ENCODE measurements around the gene PKD1L1.
A peak's percentile ranks its signal among the peaks of the same experiment; 100 is the strongest.

Gene PKD1L1

DNA sequence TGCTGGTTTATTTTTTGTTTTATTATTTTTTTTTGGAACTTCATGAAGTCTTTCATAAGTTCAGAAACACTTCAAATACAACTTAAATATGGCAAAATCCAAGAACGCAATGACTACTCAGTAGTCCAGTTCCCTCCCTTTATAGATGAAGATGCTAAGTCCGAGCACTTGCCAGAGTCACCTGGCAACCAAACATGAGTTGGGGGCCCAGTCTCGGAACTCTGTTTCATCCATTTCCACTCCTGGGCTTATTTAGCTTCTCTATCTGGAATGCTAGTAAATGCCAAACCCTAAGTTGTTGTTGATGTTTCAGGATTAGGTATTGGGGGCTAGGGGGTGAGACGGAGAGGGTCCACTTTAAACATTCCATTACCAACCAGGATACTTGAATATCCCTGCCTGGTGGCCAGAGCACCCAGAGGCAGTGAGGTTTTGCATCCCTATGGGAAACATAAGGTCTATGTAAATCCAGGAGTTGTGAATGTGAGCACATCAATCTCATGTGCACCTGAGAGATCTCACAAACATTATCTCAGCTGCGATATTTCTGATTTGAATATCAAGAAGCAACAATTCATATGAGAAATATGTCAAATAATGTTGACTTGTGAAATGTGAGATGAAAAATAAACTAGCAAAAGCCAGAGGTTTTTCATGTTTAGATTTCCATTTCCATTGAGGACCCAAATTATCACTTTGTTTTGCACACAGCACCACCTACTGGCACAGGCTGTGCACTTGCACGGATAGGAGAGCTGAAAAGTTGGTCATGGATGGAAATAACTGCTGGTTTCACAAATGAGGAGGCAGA is 129.3 kb downstream of the PKD1L1 start:
- peak; percentile 59 for FAIRE-seq

DNA sequence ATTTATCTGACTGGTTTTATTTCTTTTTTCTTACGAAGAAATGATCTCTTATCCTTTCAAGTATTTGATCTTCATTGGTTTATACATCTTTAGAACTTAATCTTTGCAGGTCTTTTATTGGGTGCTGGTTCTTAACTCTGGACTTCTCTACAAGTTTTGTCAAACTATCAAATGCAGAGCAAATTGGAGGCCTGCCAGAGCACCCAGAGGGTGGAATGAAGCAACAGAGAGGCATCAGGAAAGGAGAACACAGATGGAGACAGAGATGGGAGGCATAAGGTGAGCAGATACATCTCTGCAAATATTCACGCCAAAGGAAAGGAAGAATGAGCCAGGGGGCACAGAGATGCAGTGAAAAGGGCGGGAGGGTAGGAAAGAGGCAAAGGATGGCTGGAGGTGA is 130.3 kb downstream of the PKD1L1 start:
- FAIRE-seq (no peak), DNase-seq (ENCODE audit: low spot score) (no peak)

More for the DNA sequence above, 129.3 kb downstream of the PKD1L1 start:
- DNase-seq (ENCODE audit: low spot score) = peak; percentile 76

DNA sequence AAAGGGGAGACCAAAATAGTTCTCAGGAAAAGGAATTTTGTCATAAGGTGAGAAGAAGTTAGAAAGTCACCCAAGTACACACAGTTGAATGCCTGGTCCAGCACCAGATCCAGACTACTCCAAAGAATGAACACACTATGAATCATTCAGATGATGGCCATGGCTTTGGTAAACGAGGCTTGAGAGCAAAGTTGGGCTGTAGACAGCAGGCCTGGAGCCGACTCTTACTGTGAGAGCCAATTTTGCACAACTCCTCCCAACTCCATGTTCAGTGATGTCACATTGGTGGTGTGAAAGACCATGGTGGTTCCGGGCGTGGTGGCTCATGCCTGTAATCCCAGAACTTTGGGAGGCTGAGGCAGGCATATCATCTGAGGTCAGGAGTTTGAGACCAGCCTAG is 131.6 kb downstream of the PKD1L1 start:
- FAIRE-seq = peak; percentile 42
- DNase-seq (ENCODE audit: low spot score) = no peak

DNA sequence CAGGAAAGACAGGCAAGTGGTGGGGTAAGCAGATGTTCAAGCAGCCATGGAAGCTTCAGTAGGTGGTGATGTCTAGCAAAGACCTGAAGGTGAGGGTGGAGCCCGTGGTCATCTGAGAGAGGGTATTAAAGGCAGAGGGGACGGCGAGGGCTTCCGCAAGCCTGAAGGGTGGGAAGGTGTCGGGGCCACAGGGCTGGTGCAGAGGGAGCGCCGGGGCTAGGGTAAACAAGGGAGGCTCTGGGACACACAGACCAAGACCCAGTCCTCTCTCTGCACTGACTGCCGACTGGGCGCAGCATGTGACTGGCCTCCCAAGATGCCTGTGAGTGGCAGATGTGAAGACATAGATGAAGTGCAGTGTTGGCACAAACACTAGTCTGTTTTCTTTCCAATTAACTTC is 132.4 kb downstream of the PKD1L1 start:
- peak; percentile 35 for FAIRE-seq
- DNase-seq (ENCODE audit: low spot score) = no peak

DNA sequence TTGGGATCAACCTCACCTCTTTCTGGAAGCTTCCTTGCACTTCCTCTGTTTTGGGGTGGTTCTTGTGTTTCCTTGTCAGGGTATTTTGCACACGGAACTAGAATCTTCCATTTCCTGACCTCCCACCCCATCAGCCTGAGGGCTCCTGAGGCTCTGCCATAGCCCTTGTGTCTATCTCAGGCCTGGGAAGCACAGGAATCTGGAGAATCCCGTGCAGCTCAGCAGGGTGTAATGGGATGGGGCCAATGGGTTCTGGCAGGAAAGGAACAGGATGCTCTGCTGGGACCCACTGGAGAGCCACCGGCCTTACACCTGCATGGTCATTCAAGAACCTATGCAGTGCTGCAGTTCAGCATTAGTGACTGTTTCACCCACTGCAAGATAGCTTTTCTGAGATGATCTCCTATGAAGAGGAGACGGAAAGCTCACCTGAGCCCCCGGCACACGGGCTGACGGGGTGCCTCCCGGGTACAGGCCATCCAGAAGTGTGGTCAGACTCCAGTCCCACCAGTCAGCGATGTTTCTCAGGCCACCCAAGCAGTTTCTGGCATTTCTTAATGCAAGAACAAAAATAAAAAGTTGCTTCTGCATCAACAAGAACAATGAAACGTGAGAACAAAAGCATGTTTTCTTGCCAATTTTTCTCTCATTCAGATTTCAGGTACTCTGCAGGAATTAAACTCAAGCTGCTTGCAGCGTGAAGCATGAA is 133.2 kb downstream of the PKD1L1 start:
- DNase-seq (ENCODE audit: low spot score) (no peak), FAIRE-seq (no peak)

DNA sequence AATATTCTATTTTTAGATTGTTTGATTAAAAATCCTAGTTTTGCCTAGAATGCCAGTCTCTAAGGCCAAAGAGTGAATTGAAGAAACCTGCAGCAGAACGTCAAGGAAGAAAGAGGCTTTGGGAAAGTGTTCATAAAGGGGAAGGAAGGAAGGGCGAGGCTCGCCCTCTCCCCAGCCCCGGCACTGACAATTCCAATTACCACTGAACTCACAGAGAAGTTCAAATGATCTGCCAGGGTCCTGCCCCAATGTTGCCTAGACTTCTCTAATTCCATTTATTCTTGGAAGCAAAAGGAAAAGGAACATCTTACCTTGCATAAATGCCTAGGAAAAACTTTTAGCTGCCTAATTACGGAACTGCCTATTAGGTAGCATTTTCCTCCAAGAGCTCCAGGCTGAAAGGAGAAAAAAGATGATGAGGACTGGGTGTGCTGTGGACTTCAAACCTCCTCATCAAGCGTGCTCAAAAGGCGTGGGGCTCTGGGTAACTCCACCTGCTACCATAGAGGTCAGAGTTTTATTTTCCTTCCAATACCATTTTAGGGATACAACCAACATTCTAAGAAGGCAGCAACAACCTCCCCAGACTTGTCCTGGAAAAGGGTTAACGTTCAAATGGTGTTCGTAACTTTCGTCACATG is 134.5 kb downstream of the PKD1L1 start:
- FAIRE-seq = no peak
- no peak for DNase-seq (ENCODE audit: low spot score)

DNA sequence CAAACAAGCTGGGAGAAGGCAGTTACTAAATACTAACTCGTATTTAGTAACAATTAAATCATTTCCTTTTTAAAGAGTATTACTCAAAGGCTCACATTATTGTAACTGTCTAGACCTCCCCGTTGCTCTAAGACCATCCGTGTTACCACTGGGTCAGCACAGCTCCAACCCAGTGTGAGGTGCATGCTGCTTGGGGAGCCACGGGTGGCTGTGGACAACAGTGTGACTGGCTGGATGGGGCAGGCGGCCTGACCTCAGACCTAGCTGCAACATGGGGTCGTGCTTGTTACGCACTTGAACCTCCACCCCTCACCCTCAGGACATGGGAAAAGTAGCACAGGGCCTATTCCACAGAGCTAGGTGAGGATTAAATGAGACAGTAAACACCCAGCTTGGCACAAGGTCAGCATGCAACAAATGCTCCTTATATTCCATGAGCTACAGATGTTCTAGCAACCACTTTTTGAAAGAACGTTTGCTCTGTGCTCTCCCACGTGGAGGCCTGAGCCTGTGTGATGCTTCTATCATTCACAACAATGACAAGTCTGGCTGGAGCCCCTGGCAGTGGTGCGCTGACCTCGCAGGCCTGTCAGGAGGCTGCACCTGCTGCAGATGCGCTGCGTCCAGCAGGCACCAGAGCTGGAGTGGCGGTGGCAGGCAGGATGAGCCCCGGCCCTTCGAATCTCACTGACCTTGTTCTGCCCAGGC is 135.7 kb downstream of the PKD1L1 start:
- FAIRE-seq = peak; percentile 56
- DNase-seq (ENCODE audit: low spot score) = no peak

DNA sequence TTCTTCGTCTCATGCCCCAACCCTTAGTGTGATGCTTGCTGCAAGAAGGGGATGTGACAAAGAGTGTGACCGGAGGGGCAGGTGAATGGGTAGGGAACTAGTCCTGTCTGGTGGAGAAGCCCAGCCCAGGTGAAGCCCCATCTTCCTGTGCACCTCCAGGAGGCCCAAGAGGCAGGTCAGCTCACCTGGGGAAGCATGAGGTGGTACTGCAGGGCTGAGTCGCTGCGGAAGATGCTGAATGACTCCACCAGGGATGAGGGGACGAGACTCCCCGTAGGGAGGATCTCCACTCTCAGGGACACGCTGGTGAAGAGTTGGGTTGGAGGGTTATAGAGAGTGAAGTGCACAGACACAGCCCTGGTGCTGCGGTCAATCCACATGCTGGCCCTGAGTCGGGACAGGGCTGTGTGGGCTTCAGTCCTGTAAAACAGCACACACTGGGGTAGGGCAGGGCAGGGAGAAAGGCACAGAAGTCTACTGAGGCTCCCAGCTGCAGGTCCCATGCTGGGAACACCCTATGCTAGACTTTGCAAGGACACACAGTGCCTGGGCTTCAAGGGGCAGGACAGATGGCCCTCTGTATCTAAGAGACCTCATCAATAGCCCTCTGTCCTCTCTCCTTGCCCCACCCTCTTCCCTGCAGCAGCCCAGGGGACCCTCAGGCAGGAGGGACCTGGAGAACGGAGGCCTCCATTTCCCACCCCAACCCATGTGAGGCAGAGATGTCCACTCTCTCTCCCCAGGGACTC is 136.5 kb downstream of the PKD1L1 start:
- FAIRE-seq (peak; percentile 20), DNase-seq (ENCODE audit: low spot score) (no peak)

DNA sequence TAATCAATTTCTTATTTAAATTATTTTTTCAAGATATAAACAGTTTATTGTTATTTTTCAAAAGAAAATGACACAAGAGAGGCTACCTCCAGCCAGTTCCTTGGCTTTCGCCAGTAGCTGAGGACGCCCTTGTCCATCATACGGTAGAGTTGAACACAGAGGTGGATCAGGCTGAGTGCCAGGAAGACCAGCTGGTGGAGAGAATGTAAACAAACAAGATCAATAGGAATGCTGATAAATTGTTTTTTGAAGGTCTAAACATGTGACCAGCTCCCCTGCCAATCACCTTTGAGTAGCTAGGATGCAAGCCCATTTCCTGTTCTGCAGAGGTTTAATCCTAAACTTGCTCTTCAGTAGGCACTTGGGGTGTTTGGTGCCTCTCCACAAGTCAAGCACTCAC is 138.9 kb downstream of the PKD1L1 start:
- no peak for DNase-seq (ENCODE audit: low spot score)
- FAIRE-seq = no peak

DNA sequence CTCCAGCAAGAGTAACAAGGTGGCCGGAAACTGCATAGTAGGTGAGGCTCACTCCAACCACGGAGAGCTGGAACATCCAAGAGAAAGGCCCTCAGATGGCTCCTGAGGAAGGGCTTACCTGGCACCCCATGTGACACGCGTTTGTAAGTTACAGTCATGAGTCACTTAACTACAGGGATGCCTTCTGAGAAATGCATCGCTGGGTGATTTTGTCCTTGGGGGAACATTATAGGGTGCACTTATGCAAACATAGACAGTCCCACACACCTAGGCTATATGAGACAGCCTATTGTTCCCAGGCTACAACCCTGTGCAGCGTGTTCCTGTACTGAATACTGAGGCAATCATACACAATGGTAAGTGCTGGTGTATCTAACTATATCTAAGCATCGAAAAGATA is 139.9 kb downstream of the PKD1L1 start:
- no peak for DNase-seq (ENCODE audit: low spot score)
- FAIRE-seq = peak; percentile 42

DNA sequence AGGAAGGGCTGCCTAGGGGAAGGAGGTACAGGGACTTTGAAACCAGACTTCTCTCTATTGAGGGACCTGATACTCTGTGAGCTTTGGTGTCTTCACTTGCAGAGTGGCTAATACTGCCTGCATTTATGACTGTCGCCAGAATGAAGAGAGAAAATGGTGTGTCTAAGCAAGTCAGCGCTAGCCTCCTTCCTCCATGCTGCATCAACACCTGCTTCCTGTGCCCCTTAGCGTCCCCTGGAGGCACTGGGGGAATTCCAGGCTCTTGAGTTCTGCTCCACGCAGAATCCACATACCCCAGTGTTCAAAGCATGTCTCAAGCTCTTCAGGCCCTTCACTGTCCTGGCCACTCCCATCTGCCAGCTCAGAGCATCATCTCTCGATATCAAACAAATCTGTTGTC is 140.5 kb downstream of the PKD1L1 start:
- no peak for FAIRE-seq

DNA sequence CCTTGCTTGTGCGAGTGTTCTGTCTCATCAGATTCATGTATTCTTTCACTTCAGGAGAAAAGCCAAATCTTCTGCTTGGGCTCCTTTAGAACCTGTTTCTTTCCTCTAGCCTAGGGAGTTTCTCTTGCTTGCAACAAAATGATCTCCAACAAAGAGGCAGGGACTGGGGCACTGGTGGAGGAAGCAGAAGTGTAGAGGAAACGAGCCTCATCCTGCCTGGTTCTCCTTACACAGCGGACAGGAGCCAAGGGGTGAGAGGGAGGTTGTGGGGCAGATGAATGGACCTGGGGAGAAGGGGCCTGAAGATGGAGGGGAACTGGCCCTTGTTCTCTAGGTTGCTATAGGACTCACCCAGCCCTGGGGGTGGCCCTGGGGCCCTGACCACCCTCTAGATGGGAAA is 141.1 kb downstream of the PKD1L1 start:
- FAIRE-seq (no peak), DNase-seq (ENCODE audit: low spot score) (no peak)

More for the DNA sequence above, 140.5 kb downstream of the PKD1L1 start:
- DNase-seq (ENCODE audit: low spot score) = no peak

DNA sequence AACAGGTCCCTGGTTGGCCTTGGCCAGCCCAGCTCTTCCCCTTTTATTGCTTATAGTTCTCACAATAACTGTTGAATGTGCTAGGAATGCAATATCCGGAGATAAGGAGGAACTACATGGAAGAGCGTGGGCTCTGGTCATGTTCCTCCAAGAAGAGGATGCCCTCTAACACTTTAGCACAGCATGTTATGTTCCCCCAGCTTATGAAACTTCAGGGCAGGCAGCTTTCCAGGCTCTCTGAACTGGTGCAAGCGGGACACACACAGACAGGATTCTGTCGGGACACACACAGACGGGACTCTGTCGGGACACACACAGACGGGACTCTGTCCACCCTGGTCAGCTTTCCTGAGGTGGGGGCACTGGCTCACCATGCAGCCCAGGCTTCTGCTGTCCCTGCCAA is 141.6 kb downstream of the PKD1L1 start:
- FAIRE-seq (no peak), DNase-seq (ENCODE audit: low spot score) (no peak)

DNA sequence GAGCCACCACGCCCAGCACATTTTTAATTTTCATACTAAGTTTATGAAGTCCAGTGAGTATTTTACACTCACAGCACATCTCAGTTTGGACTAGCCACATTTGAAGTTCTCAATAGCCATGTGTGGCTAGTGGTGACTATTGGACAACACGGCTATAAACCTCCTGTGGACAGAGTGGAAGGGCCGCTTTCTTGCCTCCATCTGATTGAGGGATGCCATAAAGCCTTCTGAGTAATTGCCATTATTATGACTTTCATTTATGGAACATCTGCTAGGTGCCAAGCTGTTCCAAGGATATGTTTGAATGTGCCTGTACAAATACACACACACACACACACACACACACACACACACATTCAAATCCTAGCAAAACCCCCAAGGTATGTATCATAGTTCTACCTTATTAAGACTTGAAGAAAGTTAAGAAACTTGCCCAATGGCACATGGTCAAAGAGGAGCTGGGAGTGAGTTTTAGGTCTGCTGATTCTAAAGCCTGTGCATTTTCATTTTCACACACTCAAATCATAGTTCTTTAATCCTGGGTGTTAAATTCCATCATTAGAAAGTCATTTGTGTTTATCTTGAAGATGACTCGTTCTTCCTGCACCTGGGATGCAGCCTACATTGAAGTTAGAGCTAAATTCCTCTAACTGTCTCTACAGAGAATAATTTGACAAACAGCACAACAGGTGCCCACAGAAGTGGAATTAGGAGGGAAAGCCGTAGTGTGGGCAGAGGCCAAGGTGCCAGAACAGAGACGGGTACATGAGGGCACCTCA is 143.3 kb downstream of the PKD1L1 start:
- FAIRE-seq (peak; percentile 61), DNase-seq (ENCODE audit: low spot score) (no peak)

DNA sequence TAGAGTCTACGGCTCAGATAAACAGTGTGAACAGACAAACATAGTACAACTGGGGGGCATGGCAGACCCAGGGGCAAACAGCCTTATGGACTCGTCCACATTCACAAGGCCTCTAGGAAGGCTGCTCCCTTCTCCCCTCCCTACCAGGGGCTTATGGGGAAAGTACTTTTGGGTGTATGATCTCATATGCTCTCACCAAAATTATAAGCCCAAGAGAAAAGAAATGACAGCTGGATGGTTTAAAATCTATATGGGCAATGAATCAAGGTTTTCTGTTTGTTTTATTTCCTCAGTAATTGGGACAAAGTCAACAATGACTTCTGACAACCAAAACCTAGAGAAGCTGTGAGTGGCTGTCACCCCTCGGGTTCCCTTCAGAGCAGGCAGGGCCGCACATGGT is 144.4 kb downstream of the PKD1L1 start:
- DNase-seq (ENCODE audit: low spot score) (no peak), FAIRE-seq (no peak)

DNA sequence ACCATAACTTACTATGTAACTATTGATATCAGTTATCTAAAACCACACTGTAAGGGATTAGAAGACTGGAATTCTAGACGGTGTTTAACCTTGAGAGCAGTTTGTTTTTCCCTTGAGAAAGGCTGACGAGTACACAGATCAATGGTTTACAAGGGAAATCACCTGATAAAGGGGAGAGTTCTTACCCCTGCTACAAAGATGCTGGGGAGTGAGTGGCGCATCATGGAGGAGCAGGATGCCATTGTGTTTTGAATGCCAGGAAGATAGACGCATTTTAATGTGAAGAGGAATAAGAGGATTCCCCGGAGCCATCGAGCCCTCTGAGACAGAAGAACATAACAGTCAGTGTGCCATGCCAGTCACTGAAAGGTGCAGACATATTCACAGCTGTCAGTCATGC is 145.2 kb downstream of the PKD1L1 start:
- DNase-seq (ENCODE audit: low spot score) = no peak
- no peak for FAIRE-seq

DNA sequence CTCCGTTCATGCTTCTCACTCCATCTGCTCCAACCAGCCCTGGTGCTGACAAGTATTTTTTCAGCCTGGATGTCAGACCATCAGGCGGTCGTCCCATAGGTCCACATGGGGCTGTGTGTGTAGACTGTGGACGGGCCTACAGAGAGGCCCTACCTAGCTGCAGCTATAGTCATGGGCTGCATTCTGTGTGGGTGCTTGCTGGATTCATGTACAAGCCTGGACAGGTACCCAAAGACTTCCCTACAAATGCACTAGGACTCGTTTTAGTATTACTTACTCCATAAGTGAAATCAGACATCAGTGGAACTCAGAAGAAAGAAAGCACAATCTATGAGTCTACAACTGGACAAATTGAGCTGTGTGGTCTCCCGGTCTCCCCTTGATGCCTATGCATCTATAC is 146.8 kb downstream of the PKD1L1 start:
- no peak for FAIRE-seq
- DNase-seq (ENCODE audit: low spot score) = no peak

DNA sequence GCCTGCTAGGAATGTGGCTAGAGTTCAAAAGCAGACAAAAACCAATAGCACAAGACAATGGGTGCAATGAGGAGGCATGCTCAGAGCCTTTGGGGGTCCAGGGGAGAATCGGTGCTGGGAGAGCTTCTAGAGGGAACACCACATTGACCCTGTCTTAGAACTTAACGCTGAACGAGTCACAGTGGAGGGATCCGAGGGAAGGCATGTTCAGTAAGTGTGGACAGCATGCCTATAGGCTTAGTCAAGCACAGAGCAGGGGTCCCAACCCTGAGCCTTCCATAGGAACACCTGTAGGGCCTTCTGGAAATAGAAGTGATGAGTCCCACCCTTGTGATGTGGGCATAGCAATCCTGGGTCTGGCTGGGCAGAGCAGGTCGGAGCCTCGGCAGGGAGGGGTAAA is 148.7 kb downstream of the PKD1L1 start:
- FAIRE-seq (no peak), DNase-seq (ENCODE audit: low spot score) (no peak)

DNA sequence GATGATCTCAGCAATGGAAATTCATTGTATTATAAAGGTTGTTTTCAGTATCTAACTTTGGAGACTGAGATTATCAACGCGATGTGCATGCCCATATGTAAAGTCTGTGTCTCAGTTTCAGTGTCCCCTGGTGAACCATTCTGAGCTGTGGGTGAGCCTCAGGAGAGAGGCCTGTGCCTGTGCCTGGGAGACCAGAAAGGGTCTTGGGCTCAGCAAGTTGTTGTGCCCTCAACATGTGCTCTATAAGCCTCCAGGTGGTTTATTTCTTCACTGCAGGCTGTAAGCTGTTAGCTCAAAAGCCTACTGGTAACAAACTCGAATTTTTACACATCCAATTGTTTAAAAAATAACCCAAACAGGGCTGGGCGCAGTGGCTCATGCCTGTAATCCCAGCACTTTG is 151.9 kb downstream of the PKD1L1 start:
- DNase-seq (ENCODE audit: low spot score) = no peak
- no peak for FAIRE-seq

DNA sequence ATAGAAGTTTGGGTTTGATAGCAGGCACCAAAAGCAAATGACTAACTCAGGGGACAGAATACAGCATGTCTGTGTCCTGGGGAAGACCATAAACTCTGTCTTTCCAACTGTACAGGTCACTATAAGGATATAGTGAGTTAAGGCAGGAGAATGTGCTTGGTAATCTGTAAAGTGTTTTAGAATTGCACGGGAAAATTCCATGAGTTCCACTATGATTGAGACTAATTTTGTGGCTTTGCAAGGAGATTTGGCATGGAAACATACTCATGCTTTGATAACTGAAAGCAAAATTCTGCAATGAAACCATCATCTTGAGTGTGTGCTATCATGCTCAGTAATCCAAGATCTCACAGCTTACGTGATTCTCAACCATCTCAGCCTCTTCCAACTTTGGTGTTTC is 152.6 kb downstream of the PKD1L1 start:
- no peak for FAIRE-seq
- DNase-seq (ENCODE audit: low spot score) = no peak

Data from urothelium cell line (cell line).